GM18868 (cell line): ENCODE data around the gene TMUB1.

ENCODE experiments used
- ATAC-seq: cut with Tn5 transposase; IDR thresholded peaks from one replicate; pipeline ENCODE4 v1.9.1; 2021; ENCODE audit warnings: mild to moderate bottlenecking, moderate library complexity; ENCODE audit not compliant: unreplicated experiment

Gene TMUB1

DNA sequence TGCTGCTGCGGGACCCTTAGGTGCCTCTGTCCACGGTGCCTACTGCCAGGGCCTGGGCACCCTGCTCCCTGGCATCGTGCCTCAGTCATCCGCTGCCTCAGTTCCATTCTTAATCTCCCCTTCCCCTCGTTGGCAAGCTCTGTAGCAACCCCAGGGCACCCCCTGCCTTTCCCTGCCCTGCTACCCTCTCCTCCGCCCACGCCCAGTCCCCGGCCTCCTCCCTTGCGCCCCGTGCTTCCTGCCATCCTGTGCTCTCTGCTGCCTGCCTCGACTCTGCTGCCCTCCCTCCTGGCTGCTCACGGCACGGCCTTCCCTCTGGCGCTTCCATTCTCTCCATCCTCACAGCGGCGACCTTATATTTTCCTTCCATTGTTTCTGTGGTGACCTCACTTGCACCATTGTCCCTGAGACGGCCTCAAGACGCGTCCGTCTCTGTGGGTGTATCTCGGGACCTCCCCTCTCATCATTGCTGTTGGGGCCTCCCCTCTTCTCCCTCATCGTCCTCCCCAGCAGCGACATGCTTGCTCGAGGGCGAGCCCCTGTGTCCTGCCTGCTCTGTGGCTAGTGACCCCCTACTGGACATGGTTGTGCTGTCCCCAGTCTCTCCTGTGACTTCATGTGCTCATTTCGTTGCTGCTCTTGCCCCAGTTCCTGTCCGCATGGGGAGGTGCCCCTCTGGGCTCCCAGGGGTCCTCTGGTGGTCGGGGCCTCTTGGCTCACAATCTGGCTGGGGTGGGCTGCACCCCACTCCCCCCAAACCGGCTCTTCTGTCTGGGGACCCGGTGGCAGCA is 38.3 kb upstream of the TMUB1 start:
- no peak for ATAC-seq

DNA sequence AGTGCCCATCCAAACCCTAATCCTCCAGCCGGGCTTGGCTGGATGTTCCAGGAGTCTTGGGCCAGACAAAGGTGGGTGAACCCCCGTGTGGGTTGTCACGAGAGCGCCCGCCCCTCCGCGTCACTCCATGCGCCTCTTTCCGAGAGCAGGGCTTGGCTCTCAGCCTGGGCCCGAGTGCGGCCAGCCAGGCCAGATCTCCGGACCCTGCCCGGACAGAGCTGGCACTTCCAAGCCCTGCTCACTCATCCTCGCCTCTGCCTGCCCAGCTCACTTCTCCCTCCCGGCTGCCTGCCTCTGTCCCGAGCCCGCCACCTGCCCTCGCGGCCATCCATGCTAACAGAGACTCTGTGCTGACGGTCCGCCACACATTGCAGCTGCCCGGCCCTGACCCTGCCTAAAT is 37.6 kb upstream of the TMUB1 start:
- ATAC-seq = no peak

DNA sequence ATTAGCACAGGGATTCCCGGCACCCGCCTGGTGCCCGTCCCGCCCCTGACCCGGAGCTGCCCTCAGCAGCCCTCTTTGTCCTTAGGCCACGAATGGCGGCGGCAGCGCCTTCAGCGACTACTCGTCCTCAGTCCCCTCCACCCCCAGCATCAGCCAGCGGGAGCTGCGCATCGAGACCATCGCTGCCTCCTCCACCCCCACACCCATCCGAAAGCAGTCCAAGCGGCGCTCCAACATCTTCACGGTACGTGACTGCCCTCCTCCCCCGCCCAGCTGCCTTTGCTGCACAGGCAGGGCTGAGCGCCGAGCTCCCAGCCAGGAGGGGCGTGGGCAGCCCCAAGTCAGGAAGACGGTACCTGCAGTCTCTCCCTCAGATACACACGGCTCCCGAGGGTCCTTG is 36.6 kb upstream of the TMUB1 start:
- ATAC-seq = no peak

DNA sequence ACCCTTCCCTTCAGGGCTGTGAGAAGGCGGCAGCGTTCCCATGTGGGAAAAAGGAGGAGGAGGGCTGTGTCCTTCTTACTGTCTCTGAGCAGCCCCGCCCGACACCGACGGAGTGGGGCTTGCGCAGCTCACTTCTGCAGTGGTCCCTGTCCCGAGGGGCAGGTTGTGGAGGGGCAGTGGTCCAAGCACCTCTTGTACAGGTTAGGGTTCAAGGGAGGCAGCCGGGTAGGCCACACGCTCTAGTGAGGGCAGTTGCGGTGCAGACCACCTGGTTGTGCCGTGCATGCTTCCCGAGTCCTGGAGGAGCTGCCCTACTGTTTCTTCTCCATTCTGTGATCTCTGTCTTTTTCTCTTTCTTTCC is 35.7 kb upstream of the TMUB1 start:
- ATAC-seq = no peak

DNA sequence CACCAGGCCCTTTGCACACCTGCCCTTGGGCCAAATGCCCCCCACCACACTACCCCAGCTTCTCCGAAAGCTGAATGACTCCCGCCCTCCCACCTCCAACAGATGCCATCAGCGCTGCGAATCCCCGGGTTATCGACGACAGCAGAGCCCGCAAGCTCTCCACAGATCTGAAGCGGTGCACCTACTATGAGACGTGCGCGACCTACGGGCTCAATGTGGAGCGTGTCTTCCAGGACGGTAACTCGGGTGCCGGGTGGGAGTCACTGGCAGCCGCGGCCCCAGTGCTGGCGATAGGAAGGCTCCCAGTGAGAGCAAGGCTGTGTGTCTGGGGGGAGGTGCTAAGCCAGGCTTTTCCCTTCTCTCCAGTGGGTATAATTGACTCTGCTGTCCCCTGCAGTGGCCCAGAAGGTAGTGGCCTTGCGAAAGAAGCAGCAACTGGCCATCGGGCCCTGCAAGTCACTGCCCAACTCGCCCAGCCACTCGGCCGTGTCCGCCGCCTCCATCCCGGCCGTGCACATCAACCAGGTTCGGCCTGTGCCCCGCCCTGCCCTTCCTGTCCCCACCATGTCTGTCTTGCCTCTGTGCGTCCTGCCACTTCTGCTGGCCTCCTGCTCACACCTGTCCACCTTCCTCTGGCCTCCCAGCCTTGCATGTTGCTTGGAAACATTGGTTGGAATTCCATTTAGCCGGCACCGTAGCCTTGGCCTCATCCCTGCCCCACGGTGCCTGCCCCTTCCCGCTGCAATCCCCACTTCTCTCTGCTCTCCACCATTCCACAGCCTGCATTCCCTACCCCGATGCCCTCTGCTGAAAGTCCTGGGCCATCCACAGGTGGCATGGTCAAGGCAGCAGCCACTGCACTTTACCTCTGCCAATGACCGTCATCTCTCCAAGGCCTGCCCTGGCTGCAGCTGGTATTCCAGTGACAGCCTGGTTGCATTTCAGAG is 35.1 kb upstream of the TMUB1 start:
- no peak for ATAC-seq

DNA sequence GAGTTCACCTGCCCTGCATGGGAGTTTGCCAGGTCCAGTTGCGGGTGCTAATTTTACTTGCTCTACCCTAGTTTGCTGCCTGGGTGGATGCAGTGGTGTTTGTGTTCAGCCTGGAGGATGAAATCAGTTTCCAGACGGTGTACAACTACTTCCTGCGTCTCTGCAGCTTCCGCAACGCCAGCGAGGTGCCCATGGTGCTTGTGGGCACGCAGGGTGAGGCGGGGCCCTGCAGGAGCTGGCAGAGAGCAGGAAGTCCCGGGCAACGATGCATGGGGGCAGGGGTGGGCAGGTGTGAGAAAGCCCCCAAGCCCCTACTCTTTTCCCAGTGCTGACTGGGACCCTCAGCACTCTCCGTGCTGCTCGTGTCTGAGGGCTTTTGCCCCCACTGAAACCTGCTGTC is 34.3 kb upstream of the TMUB1 start:
- ATAC-seq = no peak

DNA sequence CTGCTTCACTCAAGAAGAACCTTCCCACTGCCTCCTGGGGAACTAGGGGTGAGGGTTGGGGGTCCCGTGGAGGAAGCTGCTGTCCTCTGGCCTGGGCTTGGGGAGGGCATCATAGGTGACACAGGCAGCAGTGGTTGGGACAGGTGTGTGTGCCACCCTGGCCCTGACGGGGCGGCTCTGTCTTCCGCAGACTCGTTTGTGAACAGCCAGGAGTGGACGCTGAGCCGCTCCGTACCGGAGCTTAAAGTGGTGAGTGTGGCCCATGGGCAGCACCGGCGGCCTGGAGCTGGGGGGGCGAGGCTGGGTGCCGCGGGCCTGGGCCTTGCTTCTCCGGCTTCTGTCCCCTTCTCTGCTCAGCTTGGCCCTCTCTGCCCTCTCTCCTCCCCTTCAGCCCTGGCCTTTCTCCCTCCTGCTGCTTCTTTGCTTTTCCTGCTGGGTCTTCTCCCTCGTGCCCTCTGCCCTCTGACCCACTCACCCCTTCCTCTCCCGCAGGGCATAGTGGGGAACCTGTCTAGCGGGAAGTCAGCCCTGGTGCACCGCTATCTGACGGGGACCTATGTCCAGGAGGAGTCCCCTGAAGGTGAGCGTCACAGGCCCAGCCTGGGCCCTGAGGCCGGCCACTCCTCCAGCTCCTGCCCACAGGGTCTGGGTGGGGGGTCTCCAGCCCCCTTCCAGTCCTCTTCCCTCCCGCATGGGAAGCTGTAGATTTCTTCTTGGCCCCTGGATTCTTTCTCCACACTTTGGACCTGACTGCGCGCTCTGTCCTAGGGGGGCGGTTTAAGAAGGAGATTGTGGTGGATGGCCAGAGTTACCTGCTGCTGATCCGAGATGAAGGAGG is 33.5 kb upstream of the TMUB1 start:
- no peak for ATAC-seq

DNA sequence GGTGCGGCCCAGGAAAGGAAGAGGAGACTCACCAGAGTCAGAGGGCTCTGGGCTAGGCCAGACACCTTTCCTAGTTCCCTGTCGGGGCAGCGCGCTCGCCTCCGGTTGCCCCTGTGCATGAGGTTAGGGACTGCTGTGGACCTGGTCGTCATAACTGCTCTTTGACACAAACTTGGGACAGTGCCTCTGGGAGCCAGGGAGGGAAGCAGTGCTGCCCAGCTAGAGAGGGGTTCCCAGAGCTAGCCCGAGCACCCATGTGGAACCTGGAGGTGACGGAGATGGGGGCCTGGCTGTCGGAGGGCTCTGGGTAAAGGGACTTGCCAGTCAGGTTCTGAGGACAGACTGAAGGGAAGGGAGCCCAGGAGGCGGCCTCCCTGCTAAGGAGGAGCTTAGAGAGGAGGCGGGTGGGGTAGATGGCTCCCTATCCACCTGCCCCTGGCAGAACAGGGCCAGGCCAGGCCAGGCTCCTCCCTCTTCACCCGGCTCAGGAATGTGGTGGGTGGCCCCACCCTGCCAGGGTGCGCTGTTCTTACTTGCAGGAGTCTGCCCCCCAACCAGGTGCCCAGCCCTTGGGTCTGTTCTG is 32.6 kb upstream of the TMUB1 start:
- no peak for ATAC-seq

DNA sequence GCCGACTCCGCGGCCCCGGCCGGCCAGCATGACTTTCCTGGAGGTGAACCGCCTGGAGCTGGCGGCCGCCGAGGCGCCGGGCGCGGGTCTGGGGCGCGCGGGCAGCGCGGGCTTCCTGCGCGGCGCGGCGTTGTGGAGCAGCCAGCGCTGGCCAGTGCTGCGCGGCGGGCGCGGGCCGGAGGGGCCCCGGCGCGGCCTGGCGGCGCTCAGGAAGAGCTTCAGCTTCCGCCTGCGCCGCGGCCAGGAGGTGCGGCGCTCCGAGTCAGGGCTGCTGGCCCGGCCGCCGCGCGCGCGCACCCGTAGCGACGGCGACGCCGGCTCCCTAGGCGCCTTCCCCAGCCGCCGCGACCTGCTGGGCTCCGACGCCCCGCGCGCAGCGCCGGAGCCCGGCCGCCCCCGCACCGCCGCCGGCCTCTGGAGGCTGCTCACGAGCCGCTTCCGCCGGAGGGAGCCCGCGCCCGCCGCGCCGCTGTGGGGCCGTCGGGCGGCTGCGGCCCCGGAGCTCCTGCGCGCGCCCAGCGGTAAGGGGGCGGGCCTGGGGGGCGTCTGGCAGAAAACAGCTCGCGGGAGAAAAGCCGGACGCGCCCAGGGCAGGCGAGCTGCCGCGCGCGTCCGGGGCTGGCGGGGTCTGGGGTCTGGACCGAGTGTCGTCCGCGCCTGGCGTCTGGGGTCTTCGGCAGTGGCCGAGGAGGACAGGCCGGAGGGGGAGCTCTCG is 32.0 kb upstream of the TMUB1 start:
- ATAC-seq = no peak

DNA sequence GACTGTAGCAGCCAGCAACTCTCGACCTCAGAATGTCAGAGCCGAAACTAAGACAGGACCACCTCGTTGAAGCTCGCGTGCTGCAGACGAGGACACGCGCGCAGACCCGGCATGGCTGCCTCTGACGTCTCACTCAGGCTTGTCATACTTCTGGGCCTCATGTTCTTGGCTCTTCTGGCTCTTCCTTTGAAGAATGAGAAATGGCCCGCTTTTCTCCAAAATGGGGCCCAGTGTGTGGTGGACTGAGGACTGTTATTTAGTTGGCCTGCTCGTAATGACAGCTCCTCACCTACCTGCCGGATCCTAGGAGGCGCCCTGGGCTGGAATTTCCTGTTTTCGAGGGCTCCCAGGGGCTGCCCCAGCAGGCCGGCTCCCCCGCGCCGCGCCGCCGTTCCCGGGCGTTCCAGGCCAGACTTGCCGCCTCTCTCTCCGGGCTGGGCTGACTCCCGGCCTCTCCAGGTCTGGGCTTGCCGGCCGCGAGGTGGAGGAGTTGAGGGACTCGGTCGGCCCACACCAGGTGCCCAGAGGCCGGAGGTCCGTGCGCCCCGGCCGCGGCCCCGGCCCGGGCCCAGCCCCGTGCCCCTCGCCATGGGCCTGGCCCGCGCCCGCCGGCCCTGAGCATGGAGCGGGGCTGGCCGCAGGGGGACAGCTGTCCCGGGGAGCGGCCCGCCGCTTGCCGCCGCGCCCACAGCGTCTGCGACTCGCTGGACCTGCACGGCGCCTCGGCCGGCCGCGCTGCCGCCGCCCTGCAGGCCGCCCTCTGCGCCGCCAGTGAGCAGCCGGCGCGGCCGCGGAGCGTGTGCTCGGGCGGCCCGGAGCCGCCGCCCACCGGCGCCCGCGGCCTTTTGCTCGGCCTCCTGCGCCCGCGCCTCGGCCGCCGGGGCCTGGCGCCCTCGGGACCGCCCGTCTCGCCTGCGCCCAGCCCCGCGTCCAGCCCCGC is 31.1 kb upstream of the TMUB1 start:
- no peak for ATAC-seq

DNA sequence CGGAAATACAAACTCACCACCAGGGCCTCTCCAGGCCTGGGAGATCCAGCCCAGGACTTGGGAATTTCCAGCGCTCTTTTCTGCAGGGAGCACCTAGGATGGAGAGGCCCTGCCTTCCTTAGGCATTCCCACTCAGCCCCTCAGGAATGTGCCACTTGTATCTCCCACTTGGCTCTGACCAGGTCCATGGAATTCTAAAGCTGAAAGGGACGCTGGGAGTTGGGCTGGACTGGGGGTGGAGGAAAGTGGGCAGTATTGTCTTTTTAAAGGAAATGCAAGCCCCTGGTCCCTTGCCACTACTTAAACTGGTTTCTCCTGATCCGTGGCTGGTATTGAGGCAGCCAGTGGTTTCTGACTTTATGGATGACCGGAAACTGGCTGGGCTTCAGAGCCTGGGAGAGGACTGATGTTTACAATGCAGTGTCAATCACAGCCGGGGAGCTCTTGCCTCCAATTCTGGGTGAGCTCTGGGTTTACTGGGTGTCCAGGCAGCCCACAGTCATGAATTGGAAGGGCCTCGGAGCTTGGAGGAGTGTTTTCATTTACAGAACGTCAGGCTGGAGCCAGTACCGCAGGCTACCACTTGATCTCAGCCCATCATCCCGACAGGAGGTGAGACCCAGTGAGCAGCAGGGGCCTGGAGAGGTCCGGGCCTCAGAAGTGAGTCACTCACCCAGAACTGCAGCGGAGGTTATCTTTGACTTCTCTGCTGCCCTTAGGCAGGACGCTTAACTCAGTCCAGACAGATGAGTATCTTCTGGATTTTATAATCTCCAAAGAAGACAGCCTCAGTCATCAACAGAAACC is 30.3 kb upstream of the TMUB1 start:
- ATAC-seq = no peak

DNA sequence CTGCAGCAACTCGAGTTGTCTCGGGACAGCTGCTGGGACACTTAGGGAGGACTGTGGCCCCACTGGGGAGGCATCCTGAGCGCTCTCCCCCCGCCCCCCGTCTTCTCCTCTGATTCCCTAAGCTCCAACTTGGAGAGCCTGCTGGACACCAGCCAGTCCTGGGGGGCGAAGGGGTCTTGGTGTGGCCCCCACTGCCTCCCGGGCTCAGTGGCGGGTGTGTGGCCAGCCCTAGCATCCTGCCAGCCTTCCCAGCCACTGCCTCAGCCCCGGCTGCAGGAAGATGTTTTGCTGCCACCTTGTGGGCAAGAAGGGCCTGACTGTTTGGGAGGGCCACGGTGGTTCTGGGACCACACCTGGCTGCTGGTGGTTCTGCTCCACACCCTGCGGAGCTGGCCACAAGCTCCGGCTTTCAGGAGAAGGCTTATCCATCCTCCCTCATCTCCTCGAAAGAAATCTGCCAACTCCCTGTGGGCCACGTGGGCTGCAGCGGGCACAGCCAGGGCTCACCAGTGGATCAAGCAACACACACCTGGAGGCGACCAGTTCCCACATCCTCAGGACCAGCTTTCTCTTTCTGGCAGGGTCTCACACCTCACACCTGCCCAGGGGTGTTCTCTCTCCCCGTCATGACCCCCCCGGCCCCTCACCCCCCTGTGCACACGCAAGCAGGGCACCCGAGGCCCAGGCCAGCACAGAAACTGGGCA is 27.8 kb upstream of the TMUB1 start:
- ATAC-seq = peak; percentile 86

DNA sequence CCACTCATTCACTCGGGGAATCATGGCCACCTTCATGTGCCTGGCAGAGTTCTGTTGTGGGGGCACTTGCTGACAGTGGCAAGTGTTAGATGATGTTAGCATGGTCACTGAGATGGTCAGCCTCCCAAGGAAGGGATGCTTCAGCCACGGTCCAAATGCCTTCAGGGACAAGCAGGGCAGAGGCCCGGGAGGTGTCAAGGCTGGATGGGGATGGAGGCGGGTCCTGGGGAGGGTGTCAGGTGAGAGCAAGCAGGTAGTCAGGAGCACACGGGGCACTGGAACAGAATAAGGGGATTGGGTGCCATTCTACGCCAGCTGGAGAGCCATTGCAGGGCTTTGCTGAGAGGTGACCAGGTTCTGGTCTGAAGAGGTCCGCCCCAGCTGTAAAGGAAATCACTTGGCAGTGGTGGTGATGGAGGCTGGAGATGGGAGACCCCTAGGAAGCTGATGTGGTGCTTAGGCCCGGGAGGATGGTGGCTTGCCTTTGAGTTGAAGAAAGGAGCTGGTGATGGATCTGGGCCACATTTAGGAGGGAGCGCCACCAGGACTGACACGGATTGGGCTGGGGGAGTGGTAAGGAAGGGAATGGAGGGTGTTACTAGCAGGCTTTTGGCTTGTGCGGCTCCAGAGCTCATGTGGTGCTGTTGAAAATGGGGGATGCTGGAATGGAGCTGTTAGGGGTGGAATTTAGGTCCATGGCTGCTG is 27.1 kb upstream of the TMUB1 start:
- no peak for ATAC-seq

DNA sequence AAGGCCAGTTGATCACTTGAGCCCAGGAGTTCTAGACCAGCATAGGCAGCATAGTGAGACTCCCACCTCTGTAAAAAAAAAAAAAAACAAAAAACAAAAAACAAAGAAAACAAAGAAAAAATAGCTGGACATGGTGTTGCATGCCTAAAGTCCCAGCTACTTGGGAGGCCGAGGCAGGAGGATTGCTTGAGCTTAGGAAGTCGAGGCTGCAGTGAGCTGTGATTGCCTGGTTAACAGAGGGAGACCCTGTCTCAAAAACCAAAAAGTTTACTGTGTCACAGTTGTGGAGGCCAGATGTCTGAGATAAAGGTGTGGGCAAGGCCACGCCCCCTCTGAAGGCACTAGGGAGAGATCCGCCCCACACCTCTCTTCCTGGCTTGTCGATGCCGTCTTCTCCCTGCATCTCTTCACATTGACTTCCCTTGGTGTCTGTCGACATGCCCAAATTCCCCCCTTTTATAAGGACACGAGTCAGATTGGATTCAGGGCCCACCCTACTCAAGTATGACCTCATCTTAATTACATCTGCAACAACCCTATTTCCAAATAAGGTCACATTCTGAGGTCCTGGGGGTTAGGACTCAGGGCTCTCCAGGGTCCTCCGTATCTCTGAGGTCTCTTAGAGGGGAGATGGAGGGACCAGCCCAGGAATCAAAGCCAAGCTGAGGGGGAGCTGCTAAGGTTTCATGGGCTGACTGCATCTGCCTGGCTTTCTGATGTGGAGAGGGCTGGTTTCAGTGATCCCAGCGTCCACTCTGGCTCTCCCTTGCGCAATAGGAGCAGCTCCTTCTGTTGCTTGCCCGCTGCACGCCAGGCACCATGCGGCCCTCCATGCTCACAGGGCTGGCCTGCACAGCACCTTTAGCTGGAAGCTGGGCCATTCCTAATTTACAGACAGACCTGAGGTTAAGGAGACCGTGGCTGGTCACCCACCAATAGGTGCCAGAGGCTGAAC is 26.1 kb upstream of the TMUB1 start:
- ATAC-seq = no peak

DNA sequence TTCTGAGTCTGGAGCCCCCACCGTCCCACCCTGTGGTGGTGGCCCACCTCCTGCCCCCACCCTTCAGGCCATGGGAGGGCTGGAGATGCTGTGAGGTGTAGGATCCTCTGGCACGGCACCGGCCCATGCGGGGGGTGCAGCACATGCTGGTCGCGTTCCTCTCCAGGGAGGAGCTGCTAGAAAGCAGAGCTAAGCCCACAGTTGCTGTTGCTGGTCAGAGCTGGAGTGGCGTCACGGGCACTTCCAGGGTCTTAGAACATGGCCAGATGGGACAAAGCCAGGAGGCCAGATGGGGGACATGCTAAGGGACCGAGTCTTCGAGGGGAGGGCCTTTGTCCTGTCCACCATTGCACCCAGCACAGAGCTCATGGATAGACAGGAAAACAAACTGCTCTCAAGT is 24.6 kb upstream of the TMUB1 start:
- no peak for ATAC-seq
